ENCODE data around the gene SLC33A1.
"Not testable (repeated sequence)": the region's sequence is repeated elsewhere in the genome, so short reads cannot be mapped to it uniquely, and the experiment has no call there.

SLC33A1 gene

DNA sequence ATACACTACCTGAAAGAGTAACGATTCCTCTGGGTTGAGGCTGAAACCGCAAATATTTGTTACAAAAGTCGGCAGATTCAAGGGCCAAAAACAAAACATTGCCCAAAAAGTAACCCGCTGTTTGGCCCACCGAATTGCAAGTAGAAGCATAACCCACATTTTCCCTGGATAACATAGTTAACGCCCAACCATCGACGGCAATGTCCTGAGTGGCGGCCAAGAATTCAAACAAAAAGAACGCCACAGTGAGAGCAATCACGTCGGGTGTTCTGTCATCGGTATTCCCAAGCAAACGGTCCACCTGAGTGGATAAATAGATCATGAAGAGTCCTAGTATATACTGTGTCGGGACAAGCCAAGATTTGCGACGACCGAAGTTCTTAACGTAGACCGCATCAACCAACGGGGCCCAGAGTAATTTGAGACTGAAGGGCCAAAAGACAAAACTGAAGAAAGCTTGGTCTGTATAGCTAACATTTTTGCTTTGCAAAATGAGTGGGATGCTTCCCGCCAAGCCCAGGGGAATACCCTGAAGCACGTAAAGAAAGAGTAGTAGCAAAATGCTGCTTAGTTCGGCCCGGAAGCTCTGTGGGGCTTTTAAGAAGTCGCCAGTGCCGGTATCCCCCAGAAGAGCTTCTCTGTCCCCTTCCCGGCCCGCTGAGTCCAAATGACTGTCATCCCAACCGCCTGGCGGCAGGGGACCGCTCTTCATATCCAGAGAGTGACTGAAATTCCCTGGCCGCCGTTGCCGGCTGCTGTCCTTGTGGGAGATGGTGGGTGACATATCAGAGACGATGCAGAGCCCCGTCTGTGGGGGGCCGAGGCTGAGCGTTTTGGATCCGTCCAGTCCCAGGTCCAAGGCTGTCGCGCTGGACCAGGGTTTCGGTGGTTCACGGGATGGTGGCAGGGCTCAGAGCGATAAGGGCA lies 750 bp downstream of the SLC33A1 start:
- Histone ChIP-seq H4K91ac (ENCODE audit: low read length) (peak overlapping the region; percentile 85), H2AK5ac (ENCODE audit: low read length, severe bottlenecking) (peak overlapping the region; percentile 54), H3K27ac (ENCODE audit: low read length, poor library complexity, severe bottlenecking) (peak overlapping the region; percentile 81), H4K8ac (ENCODE audit: low read length) (peak overlapping the region; percentile 95), H3K4me1 (ENCODE audit: control insufficient read depth, insufficient read depth, low read depth, low read length) (peaks cover 8% of the 10 kb centered on the region), H3K23ac (ENCODE audit: low read length in 2 of 2) (peak overlapping the region; percentile 14 to 41), H3K14ac (ENCODE audit: low read length in 2 of 2) (no peak overlapping the region), H2AFZ (ENCODE audit: low read depth, low read length) (peak overlapping the region; percentile 96), H3K18ac (ENCODE audit: low read depth in 1 of 2, low read length in 2 of 2) (peak overlapping the region; percentile 72 to 98), H3K36me3 (ENCODE audit: control insufficient read depth in 1 of 2, insufficient read depth in 2 of 2, low read depth in 1 of 2, low read length in 2 of 2) (peaks cover 0 to 11% of the 10 kb centered on the region in 2 experiments), H2BK12ac (ENCODE audit: low read length in 2 of 2) (no peak overlapping the region), H3K4me3 (ENCODE audit: insufficient read depth in 1 of 2, low read depth in 1 of 2, low read length in 2 of 2) (peak overlapping the region; percentile 93 to 98), H3K4me2 (ENCODE audit: low read length, poor library complexity, severe bottlenecking) (peak overlapping the region; percentile 97), H3K4ac (ENCODE audit: low read depth in 1 of 2, low read length in 2 of 2) (peak overlapping the region; percentile 88 to 91), H3K9me3 (ENCODE audit: control insufficient read depth, low read length) (no peaks in the 10 kb centered on the region), H2BK15ac (ENCODE audit: low read depth, poor library complexity, severe bottlenecking) (no peak overlapping the region), H3K79me1 (replicated peaks; ENCODE audit: low read length, poor library complexity, severe bottlenecking) (peaks cover 8% of the 10 kb centered on the region), H2BK120ac (ENCODE audit: low read depth, low read length) (no peak overlapping the region), H3K27me3 (ENCODE audit: control insufficient read depth in 1 of 2, insufficient read depth in 1 of 2, low read length in 2 of 2) (no peaks in the 10 kb centered on the region), H2BK5ac (ENCODE audit: low read depth, low read length, poor library complexity, severe bottlenecking) (peak overlapping the region; percentile 61), H3K9ac (ENCODE audit: low read length) (peak overlapping the region; percentile 94)
- under 1% methylated on average over 45 of the region's 45 CpGs for WGBS
- no peak for DNase-seq

DNA sequence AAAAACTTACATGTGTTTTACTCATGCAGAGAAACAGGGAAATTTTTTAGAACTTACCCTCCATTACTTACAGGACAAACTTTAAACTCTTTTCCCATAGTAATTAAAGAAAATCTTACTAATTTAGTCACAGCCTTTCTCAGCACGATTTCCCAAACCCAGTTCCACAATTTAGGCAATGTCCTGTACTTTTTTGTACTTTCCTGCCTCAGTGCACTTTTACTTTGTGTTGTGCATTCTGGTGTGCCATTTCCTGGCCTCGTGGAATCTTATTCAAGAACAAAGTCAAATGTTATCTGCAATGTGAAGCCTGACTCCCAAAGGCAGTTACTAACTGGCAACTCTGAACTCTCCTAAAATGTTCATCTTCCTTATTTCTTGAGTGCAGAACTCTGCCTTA lies 1.9 kb downstream of the SLC33A1 start:
- Histone ChIP-seq H2BK120ac (ENCODE audit: low read depth, low read length) (no peak overlapping the region), H4K91ac (ENCODE audit: low read length) (no peak overlapping the region), H4K8ac (ENCODE audit: low read length) (no peak overlapping the region), H3K14ac (ENCODE audit: low read length in 2 of 2) (peak overlapping the region in 1 of 2 experiments; percentile 11), H3K4me2 (ENCODE audit: low read length, poor library complexity, severe bottlenecking) (peak overlapping the region; percentile 97), H3K9me3 (ENCODE audit: control insufficient read depth, low read length) (no peaks in the 10 kb centered on the region), H3K79me1 (replicated peaks; ENCODE audit: low read length, poor library complexity, severe bottlenecking) (peaks cover 11% of the 10 kb centered on the region), H3K4ac (ENCODE audit: low read depth in 1 of 2, low read length in 2 of 2) (no peak overlapping the region), H3K18ac (ENCODE audit: low read depth in 1 of 2, low read length in 2 of 2) (no peak overlapping the region), H2AK5ac (ENCODE audit: low read length, severe bottlenecking) (no peak overlapping the region), H2BK15ac (ENCODE audit: low read depth, poor library complexity, severe bottlenecking) (no peak overlapping the region), H2BK12ac (ENCODE audit: low read length in 2 of 2) (no peak overlapping the region), H3K23ac (ENCODE audit: low read length in 2 of 2) (no peak overlapping the region), H3K36me3 (ENCODE audit: control insufficient read depth in 1 of 2, insufficient read depth in 2 of 2, low read depth in 1 of 2, low read length in 2 of 2) (peaks cover 0 to 15% of the 10 kb centered on the region in 2 experiments), H2BK5ac (ENCODE audit: low read depth, low read length, poor library complexity, severe bottlenecking) (no peak overlapping the region), H3K27ac (ENCODE audit: low read length, poor library complexity, severe bottlenecking) (no peak overlapping the region), H3K9ac (ENCODE audit: low read length) (peak overlapping the region; percentile 94), H3K4me1 (ENCODE audit: control insufficient read depth, insufficient read depth, low read depth, low read length) (peaks cover 8% of the 10 kb centered on the region), H3K27me3 (ENCODE audit: control insufficient read depth in 1 of 2, insufficient read depth in 1 of 2, low read length in 2 of 2) (no peaks in the 10 kb centered on the region), H2AFZ (ENCODE audit: low read depth, low read length) (no peak overlapping the region), H3K4me3 (ENCODE audit: insufficient read depth in 1 of 2, low read depth in 1 of 2, low read length in 2 of 2) (peak overlapping the region in 1 of 2 experiments; percentile 93)
- WGBS = 45% methylated on average over 2 of the region's 2 CpGs
- no peak for DNase-seq

DNA sequence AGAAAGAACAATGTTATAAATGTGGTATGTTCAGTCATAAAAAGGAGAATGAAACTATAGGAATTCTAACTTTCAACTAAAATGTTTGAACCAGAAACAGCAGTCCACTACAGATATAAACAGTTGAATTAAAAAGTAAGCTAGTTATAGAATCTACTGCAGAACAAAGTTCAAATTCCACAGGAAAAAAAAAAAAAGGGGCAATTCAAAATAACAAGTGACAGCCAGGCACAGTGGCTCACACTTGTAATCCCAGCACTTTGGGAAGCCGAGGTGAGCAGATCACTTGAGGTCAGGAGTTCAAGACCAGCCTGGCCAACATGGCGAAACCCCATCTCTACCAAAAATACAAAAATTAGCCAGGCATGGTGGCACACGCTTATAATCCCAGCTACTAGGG lies 4.8 kb downstream of the SLC33A1 start:
- not testable (repeated sequence) for H3K9me3 ChIP-seq (ENCODE audit: control insufficient read depth, low read length); H4K91ac ChIP-seq (ENCODE audit: low read length); H3K27ac ChIP-seq (ENCODE audit: low read length, poor library complexity, severe bottlenecking); H2BK15ac ChIP-seq (ENCODE audit: low read depth, poor library complexity, severe bottlenecking); DNase-seq; H3K4ac ChIP-seq (ENCODE audit: low read depth in 1 of 2, low read length in 2 of 2); H2BK12ac ChIP-seq (ENCODE audit: low read length in 2 of 2); H3K27me3 ChIP-seq (ENCODE audit: control insufficient read depth in 1 of 2, insufficient read depth in 1 of 2, low read length in 2 of 2); H4K8ac ChIP-seq (ENCODE audit: low read length); H3K9ac ChIP-seq (ENCODE audit: low read length); H3K18ac ChIP-seq (ENCODE audit: low read depth in 1 of 2, low read length in 2 of 2); H2AFZ ChIP-seq (ENCODE audit: low read depth, low read length); H2BK120ac ChIP-seq (ENCODE audit: low read depth, low read length); H3K23ac ChIP-seq (ENCODE audit: low read length in 2 of 2); H3K4me2 ChIP-seq (ENCODE audit: low read length, poor library complexity, severe bottlenecking); H3K4me1 ChIP-seq (ENCODE audit: control insufficient read depth, insufficient read depth, low read depth, low read length); H2AK5ac ChIP-seq (ENCODE audit: low read length, severe bottlenecking); H3K14ac ChIP-seq (ENCODE audit: low read length in 2 of 2); H3K4me3 ChIP-seq (ENCODE audit: insufficient read depth in 1 of 2, low read depth in 1 of 2, low read length in 2 of 2); H2BK5ac ChIP-seq (ENCODE audit: low read depth, low read length, poor library complexity, severe bottlenecking)
- H3K79me1 ChIP-seq (replicated peaks; ENCODE audit: low read length, poor library complexity, severe bottlenecking) = peaks cover 13% of the 10 kb centered on the region
- 100% methylated on average over 2 of the region's 3 CpGs for WGBS
- peaks cover 0 to 19% of the 10 kb centered on the region in 2 experiments for H3K36me3 ChIP-seq (ENCODE audit: control insufficient read depth in 1 of 2, insufficient read depth in 2 of 2, low read depth in 1 of 2, low read length in 2 of 2)

GRCh38 chr3:155847993-155848392 lies 6.2 kb downstream of the SLC33A1 start:
- peaks cover 0 to 19% of the 10 kb centered on the region in 2 experiments for H3K36me3 ChIP-seq (ENCODE audit: control insufficient read depth in 1 of 2, insufficient read depth in 2 of 2, low read depth in 1 of 2, low read length in 2 of 2)
- 100% methylated on average over 3 of the region's 3 CpGs for WGBS
- no peak overlapping the region for H2BK5ac ChIP-seq (ENCODE audit: low read depth, low read length, poor library complexity, severe bottlenecking)
- no peak overlapping the region for H4K8ac ChIP-seq (ENCODE audit: low read length)
- no peak overlapping the region for H3K18ac ChIP-seq (ENCODE audit: low read depth in 1 of 2, low read length in 2 of 2)
- H2BK120ac ChIP-seq (ENCODE audit: low read depth, low read length) = no peak overlapping the region
- H2AFZ ChIP-seq (ENCODE audit: low read depth, low read length) = no peak overlapping the region
- no peak overlapping the region for H3K4me3 ChIP-seq (ENCODE audit: insufficient read depth in 1 of 2, low read depth in 1 of 2, low read length in 2 of 2)
- H2BK12ac ChIP-seq (ENCODE audit: low read length in 2 of 2) = no peak overlapping the region
- H3K14ac ChIP-seq (ENCODE audit: low read length in 2 of 2) = no peak overlapping the region
- DNase-seq = no peak
- H3K23ac ChIP-seq (ENCODE audit: low read length in 2 of 2) = no peak overlapping the region
- no peaks in the 10 kb centered on the region for H3K9me3 ChIP-seq (ENCODE audit: control insufficient read depth, low read length)
- H2BK15ac ChIP-seq (ENCODE audit: low read depth, poor library complexity, severe bottlenecking) = no peak overlapping the region
- H2AK5ac ChIP-seq (ENCODE audit: low read length, severe bottlenecking) = no peak overlapping the region
- H3K9ac ChIP-seq (ENCODE audit: low read length) = no peak overlapping the region
- H3K27me3 ChIP-seq (ENCODE audit: control insufficient read depth in 1 of 2, insufficient read depth in 1 of 2, low read length in 2 of 2) = no peaks in the 10 kb centered on the region
- no peak overlapping the region for H4K91ac ChIP-seq (ENCODE audit: low read length)
- H3K4ac ChIP-seq (ENCODE audit: low read depth in 1 of 2, low read length in 2 of 2) = no peak overlapping the region
- peaks cover 7% of the 10 kb centered on the region for H3K79me1 ChIP-seq (replicated peaks; ENCODE audit: low read length, poor library complexity, severe bottlenecking)
- peaks cover 6% of the 10 kb centered on the region for H3K4me1 ChIP-seq (ENCODE audit: control insufficient read depth, insufficient read depth, low read depth, low read length)
- no peak overlapping the region for H3K4me2 ChIP-seq (ENCODE audit: low read length, poor library complexity, severe bottlenecking)
- H3K27ac ChIP-seq (ENCODE audit: low read length, poor library complexity, severe bottlenecking) = no peak overlapping the region
